ENCODE measurements around the gene PCNT. TPM values are rescaled to one million over a fixed set of nuclear protein-coding genes. Genes with fewer than 3 reads are reported as not detected.
A peak's percentile ranks its signal among the peaks of the same experiment; 100 is the strongest.
"Not testable (repeated sequence)": the region's sequence is repeated elsewhere in the genome, so short reads cannot be mapped to it uniquely, and the experiment has no call there.

PCNT gene
- total RNA-seq, 1 experiment from 2014 or later, result 41.0 TPM

GRCh38 chr21:46371204-46372013 is 47.5 kb downstream of the PCNT start (continued):
- TF ChIP-seq, protein P1, sequence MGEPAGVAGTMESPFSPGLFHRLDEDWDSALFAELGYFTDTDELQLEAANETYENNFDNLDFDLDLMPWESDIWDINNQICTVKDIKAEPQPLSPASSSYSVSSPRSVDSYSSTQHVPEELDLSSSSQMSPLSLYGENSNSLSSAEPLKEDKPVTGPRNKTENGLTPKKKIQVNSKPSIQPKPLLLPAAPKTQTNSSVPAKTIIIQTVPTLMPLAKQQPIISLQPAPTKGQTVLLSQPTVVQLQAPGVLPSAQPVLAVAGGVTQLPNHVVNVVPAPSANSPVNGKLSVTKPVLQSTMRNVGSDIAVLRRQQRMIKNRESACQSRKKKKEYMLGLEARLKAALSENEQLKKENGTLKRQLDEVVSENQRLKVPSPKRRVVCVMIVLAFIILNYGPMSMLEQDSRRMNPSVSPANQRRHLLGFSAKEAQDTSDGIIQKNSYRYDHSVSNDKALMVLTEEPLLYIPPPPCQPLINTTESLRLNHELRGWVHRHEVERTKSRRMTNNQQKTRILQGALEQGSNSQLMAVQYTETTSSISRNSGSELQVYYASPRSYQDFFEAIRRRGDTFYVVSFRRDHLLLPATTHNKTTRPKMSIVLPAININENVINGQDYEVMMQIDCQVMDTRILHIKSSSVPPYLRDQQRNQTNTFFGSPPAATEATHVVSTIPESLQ (CRISPR knock-in tag; IDR thresholded peaks at IDR 0.05), result no peak
- TF ChIP-seq IRF2 (CRISPR knock-in tag; IDR thresholded peaks at IDR 0.05; ENCODE audit: borderline replicate concordance, low read depth), result no peak

- Mint-ChIP-seq H3K4me3 (no peak overlapping the region), H3K27me3 (ENCODE audit: low read depth) (no peaks in the 10 kb centered on the region), H3K27ac (peak overlapping the region; percentile 87; the same call in 1 of the 2 replicates), H3K9me3 (peaks cover 5% of the 10 kb centered on the region), H3K36me3 (peaks cover 31% of the 10 kb centered on the region), H3K4me1 (no peaks in the 10 kb centered on the region)
- CTCF ChIA-PET, result no interaction called here
- TF ChIP-seq ZNF121 (CRISPR knock-in tag; IDR thresholded peaks at IDR 0.05), result 0 out of 2 replicates have a peak, but pooled peaks have one; percentile 25
- TF ChIP-seq ZNF317 (CRISPR knock-in tag; IDR thresholded peaks at IDR 0.05; ENCODE audit: borderline replicate concordance, low read depth), result no peak
- ATAC-seq (no peak), DNase-seq (ENCODE audit: low spot score) (no peak)
- POLR2A ChIA-PET, result no interaction called here
Measured at GRCh38 chr21:46372014-46372485, 48.1 kb downstream of the PCNT start.

GRCh38 chr21:46372947-46373346 is 49.0 kb downstream of the PCNT start:
- ATAC-seq; H3K4me3 Mint-ChIP-seq; H3K27ac Mint-ChIP-seq; H3K9me3 Mint-ChIP-seq; H3K4me1 Mint-ChIP-seq; H3K27me3 Mint-ChIP-seq (ENCODE audit: low read depth); POLR2A ChIA-PET; CTCF ChIA-PET; DNase-seq (ENCODE audit: low spot score): not testable (repeated sequence)
- TF ChIP-seq ZNF121 (CRISPR knock-in tag; IDR thresholded peaks at IDR 0.05), result peak; percentile 97
- H3K36me3 Mint-ChIP-seq, result peaks cover 28% of the 10 kb centered on the region

GRCh38 chr21:46374761-46375389 is 50.9 kb downstream of the PCNT start:
- no peak overlapping the region for H3K4me3 Mint-ChIP-seq
- ChIA-PET CTCF (interaction anchor here (0.7 to 1.0 kb wide), 2 partner anchors 150 to 179 kb away, joined by 3 read pairs; no protein-coding TSS in a partner anchor), POLR2A (interaction anchor here (0.5 to 0.6 kb wide), 2 partner anchors 89 to 220 kb away, joined by 3 read pairs; partner anchors contain the start of gene MCM3AP)
- peaks cover 5% of the 10 kb centered on the region for H3K9me3 Mint-ChIP-seq
- TF ChIP-seq NFATC4 (CRISPR knock-in tag; IDR thresholded peaks at IDR 0.05) (no peak), FOXP1 (CRISPR knock-in tag; IDR thresholded peaks at IDR 0.05; ENCODE audit: borderline replicate concordance) (no peak), ZNF416 (CRISPR knock-in tag; IDR thresholded peaks at IDR 0.05) (no peak), ZNF425 (CRISPR knock-in tag; conservative IDR thresholded peaks at IDR 0.05) (no peak), SMAD4 (CRISPR knock-in tag; IDR thresholded peaks at IDR 0.05) (no peak), JAZF1 (CRISPR knock-in tag; IDR thresholded peaks at IDR 0.05) (no peak), ZNF671 (CRISPR knock-in tag; IDR thresholded peaks at IDR 0.05) (no peak), RORB (CRISPR knock-in tag; IDR thresholded peaks at IDR 0.05) (no peak), NFYB (CRISPR knock-in tag; conservative IDR thresholded peaks at IDR 0.05; ENCODE audit: low read depth) (no peak), MYBL2 (CRISPR knock-in tag; IDR thresholded peaks at IDR 0.05) (no peak), ZBTB43 (CRISPR knock-in tag; IDR thresholded peaks at IDR 0.05) (no peak), CBFB (CRISPR knock-in tag; IDR thresholded peaks at IDR 0.05; ENCODE audit: low read depth) (no peak), GRHL2 (CRISPR knock-in tag; IDR thresholded peaks at IDR 0.05; ENCODE audit: insufficient replicate concordance, severe bottlenecking) (no peak)
- TF ChIP-seq, protein P2, sequence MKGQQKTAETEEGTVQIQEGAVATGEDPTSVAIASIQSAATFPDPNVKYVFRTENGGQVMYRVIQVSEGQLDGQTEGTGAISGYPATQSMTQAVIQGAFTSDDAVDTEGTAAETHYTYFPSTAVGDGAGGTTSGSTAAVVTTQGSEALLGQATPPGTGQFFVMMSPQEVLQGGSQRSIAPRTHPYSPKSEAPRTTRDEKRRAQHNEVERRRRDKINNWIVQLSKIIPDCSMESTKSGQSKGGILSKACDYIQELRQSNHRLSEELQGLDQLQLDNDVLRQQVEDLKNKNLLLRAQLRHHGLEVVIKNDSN (CRISPR knock-in tag; IDR thresholded peaks at IDR 0.05), result no peak
- peaks cover 9% of the 10 kb centered on the region; the same call in 1 of the 2 replicates for H3K4me1 Mint-ChIP-seq
- DNase-seq (ENCODE audit: low spot score) (no peak), ATAC-seq (no peak)
- H3K27me3 Mint-ChIP-seq (ENCODE audit: low read depth), result no peaks in the 10 kb centered on the region
- H3K36me3 Mint-ChIP-seq, result peaks cover 19% of the 10 kb centered on the region
- H3K27ac Mint-ChIP-seq, result peak overlapping the region; percentile 60; the same call in 1 of the 2 replicates
